Psoas muscle (tissue), 8 donors: ENCODE results near the gene CD55. TPM values are rescaled to one million over a fixed set of nuclear protein-coding genes. Genes with fewer than 3 reads are reported as not detected.
A peak's percentile ranks its signal among the peaks of the same experiment; 100 is the strongest.

Source experiments
- ATAC-seq, 4 donors: fragments of 200-7000 bp; cut with Tn5 transposase; one replicate each; pipeline ENCODE4 v1.9.1; 2020; ENCODE audit warnings: moderate library complexity in 3 of 4, mild to moderate bottlenecking in 2 of 4
- DNase-seq, 2 donors: peaks; one replicate each; pipeline ENCODE4 v3.0.0-alpha.2; 2020
- H3K27ac ChIP-seq: fragments of 200-600 bp; one replicate; pipeline ENCODE4 v1.8.0; 2022
- H3K27me3 ChIP-seq, 3 donors: fragments of 200-600 bp in 1 of 3; one replicate each; pipeline versions ENCODE4 v1.6.1 to v1.8.0; 2013 to 2022; ENCODE audit warnings: low read length in 2 of 3, mild to moderate bottlenecking in 2 of 3, moderate library complexity in 1 of 3; ENCODE audit not compliant: insufficient read depth in 3 of 3
- H3K36me3 ChIP-seq, 2 donors: fragments of 200-600 bp in 1 of 2; one replicate each; pipeline versions ENCODE4 v1.6.1 to v1.8.0; 2013 to 2022; ENCODE audit warnings: low read depth in 1 of 2, mild to moderate bottlenecking in 1 of 2, moderate library complexity in 1 of 2; ENCODE audit not compliant: insufficient read depth in 1 of 2
- H3K4me1 ChIP-seq: fragments of 200-600 bp; one replicate; pipeline ENCODE4 v1.8.0; 2022
- H3K4me3 ChIP-seq: fragments of 200-600 bp; one replicate; pipeline ENCODE4 v1.8.0; 2022; ENCODE audit warnings: mild to moderate bottlenecking
- H3K9me3 ChIP-seq: fragments of 200-600 bp; one replicate; pipeline ENCODE4 v1.8.0; 2022
- WGBS, 3 donors: extraction: QIAGEN DNeasy Blood & Tissue Kit; methylation state at CpG; one replicate each; pipeline versions ENCODE4 v1.1.6 to v1.1.7; 2013; 5-methylcytosine and 5-hydroxymethylcytosine counted together
- intact Hi-C, 2 donors: fragments of 100-400 bp; cut with DNase I; formaldehyde crosslinking; loops; one replicate each; pipeline versions ENCODE4 v1.11.0 to v1.14.2; 2022
- polyA plus RNA-seq, 3 donors: library from polyadenylated mRNA; stranded (reverse); fragments of 200-250 nt; gene quantifications; one replicate each; pipeline ENCODE4 v1.2.3, GENCODE V29; 2013
- total RNA-seq, 4 donors: library from RNA; stranded (reverse); fragmentation: NEBNext Ultra II Directional in 2 of 4; extraction: Animal tissue kit (Norgen Biotek cat#: 25700) in 2 of 4; gene quantifications; one replicate each; pipeline versions ENCODE4 v1.2.1 to v1.2.4, GENCODE V29; 2021 to 2023
- TF ChIP-seq, protein P1 (sequence below): fragments of 200-600 bp; IDR thresholded peaks from one replicate; pipeline ENCODE4 v1.8.0; 2022; ENCODE audit warnings: antibody characterized with exemption
- donor health status: healthy with polysubstance abuse.
- donor health status: DM: no; HTN: no; CAD: no; lungs with moderate emphysema.
- donor health status: Bipolar disorder and iron deficiency.
- donor health status: healthy.
- donor health status: DM: yes; HTN: yes; CAD: no.
- donor health status: DM: no; HTN: no; CAD: no.
- donor health status: DM: no; HTN: no; CAD: no.
- donor health status: DM: yes; HTN: yes; CAD: no.

CD55 gene
- total and polyA plus RNA-seq, 7 donors, result 44.2 to 318 (median 102) TPM

DNA sequence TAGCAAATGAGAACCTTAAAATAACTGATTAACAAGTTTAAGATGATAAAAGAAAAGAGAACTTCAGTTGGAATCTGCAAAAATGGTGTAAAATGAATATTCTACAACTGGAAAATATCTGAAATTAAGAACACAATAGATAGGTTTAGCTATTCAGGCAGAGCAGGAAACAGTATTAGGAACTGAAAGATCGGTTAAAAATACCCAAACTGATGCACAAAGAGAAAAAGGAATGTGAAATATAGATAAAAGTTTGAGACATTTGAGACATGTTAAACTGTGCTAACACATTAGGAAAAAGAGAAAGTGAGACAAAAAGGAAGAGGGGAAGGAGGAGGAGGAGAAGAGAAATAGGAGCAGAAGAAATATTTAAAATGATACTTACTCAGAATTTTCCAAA lies 12.1 kb downstream of the CD55 start:
- H3K27me3 ChIP-seq, result no peaks in the 10 kb centered on the region
- intact Hi-C loops, result no loop called here
- H3K4me3 ChIP-seq, result no peak overlapping the region
- no peak overlapping the region for H3K27ac ChIP-seq
- no peaks in the 10 kb centered on the region for H3K4me1 ChIP-seq
- 91 to 96% (median 94%) methylated on average over 1 of the region's 1 CpG for WGBS, 3 donors
- DNase-seq (no peak), ATAC-seq (no peak)
- TF ChIP-seq, protein P1, sequence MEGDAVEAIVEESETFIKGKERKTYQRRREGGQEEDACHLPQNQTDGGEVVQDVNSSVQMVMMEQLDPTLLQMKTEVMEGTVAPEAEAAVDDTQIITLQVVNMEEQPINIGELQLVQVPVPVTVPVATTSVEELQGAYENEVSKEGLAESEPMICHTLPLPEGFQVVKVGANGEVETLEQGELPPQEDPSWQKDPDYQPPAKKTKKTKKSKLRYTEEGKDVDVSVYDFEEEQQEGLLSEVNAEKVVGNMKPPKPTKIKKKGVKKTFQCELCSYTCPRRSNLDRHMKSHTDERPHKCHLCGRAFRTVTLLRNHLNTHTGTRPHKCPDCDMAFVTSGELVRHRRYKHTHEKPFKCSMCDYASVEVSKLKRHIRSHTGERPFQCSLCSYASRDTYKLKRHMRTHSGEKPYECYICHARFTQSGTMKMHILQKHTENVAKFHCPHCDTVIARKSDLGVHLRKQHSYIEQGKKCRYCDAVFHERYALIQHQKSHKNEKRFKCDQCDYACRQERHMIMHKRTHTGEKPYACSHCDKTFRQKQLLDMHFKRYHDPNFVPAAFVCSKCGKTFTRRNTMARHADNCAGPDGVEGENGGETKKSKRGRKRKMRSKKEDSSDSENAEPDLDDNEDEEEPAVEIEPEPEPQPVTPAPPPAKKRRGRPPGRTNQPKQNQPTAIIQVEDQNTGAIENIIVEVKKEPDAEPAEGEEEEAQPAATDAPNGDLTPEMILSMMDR, result no peak
- H3K36me3 ChIP-seq, result peaks cover 19 to 93% of the 10 kb centered on the region in 2 donors
- H3K9me3 ChIP-seq, result no peaks in the 10 kb centered on the region

DNA sequence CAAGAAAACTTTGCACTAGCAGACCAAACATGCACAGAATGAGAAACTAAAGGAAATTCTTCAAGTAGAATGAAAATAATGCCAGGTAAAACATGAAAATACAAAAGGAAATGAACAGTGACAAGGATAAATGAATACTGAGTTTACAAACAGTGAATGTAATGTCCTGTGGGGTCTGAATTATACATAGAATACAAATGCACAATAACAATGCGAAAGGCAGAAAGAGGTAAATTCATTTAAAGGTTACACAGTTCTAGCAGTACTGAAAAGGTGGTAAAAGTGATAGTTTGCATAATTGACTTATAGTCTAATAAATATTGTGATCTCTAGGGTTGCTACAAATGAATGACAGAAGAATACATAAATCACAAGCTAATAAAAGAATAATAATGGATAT lies 12.9 kb downstream of the CD55 start:
- Histone ChIP-seq H3K4me1 (no peaks in the 10 kb centered on the region), H3K36me3 (peaks cover 14 to 93% of the 10 kb centered on the region in 2 donors), H3K27me3 (no peaks in the 10 kb centered on the region), H3K9me3 (no peaks in the 10 kb centered on the region), H3K4me3 (no peak overlapping the region), H3K27ac (no peak overlapping the region)
- TF ChIP-seq, protein P1, result no peak
- ATAC-seq, result no peak
- intact Hi-C loops, result no loop called here
- no peak for DNase-seq
- 99 to 100% (median 100%) methylated on average over 1 of the region's 1 CpG for WGBS, 3 donors

DNA sequence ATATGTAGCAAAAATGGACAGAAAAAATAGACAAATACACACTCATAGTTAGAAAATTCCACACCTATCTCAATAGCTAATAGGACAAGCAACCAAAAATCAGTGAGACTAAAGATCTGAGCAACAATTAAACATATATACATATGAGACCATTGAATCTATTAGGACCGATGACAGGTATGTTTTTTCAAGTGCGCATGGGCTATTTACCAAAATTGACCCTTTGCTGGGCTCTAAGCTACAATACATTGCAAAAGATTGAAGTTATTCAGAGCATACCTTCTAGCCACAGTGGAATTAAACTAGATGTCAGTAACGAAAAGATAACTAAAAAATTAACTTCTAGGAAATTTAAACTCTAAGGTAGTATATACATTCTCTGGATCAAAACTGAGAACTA lies 13.7 kb downstream of the CD55 start:
- no peak for DNase-seq
- intact Hi-C loops, result no loop called here
- no peak for ATAC-seq
- H3K27ac ChIP-seq, result no peak overlapping the region
- WGBS, 3 donors, result 95 to 97% (median 97%) methylated on average over 3 of the region's 3 CpGs
- H3K36me3 ChIP-seq, result peaks cover 14 to 93% of the 10 kb centered on the region in 2 donors
- H3K27me3 ChIP-seq, result no peaks in the 10 kb centered on the region
- H3K4me3 ChIP-seq, result no peak overlapping the region
- TF ChIP-seq, protein P1, result no peak
- H3K4me1 ChIP-seq, result no peaks in the 10 kb centered on the region
- H3K9me3 ChIP-seq, result no peaks in the 10 kb centered on the region

DNA sequence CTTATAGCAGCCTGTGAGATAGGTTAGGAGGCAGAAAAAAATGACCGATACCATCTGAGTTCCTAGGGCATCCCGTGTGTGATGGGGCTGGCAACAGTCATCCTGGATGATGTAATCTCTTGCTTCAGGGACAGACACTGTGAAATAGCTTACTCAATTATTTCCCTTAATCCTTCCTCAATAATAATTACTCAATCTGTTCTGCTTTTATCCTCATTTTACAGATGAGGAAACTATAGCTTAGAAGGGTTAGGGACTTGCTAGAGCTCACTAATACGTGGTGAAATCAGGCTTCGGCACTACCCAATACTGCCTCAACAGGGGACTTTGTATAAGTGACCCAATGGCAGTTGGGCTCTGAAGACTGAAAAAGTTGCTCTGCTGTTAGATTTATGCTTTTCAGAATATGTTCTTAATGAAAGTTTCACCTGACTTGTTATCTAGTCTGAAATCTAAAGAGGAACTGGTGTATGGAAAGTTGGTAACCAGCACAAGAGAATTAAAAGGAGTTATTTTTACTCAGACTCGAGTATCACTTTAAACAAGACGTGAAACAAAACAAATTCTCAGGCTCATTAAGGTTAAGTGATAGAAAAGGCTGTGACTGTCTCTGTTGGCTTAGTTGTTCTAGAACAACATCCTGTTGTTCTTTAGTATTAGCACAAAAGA lies 14.4 kb downstream of the CD55 start:
- Histone ChIP-seq H3K4me1 (no peaks in the 10 kb centered on the region), H3K27ac (peak overlapping the region; percentile 2), H3K27me3 (no peaks in the 10 kb centered on the region), H3K36me3 (peaks cover 14 to 93% of the 10 kb centered on the region in 2 donors), H3K9me3 (no peaks in the 10 kb centered on the region), H3K4me3 (no peak overlapping the region)
- TF ChIP-seq, protein P1, result no peak
- WGBS, 3 donors, result 76 to 79% (median 78%) methylated on average over 6 of the region's 6 CpGs
- peak in 3 of 4 donors; percentile 58 to 72 (median 64) for ATAC-seq
- intact Hi-C loops, result no loop called here
- DNase-seq, result no peak
